SK-N-SH treated with all-trans-retinoic acid at 6 μM for 48 hours (cell line): ENCODE data around the gene LRRC51.

Experiments
- BACH2 ChIP-seq: fragments of 250-450 bp; sonication (Bioruptor Pico); IDR thresholded peaks from 2 replicates; pipeline ENCODE4 v1.9.0; 2021; ENCODE audit warnings: mild to moderate bottlenecking, borderline replicate concordance
- ISL1 ChIP-seq: fragments of 250-450 bp; sonication (Bioruptor Pico); IDR thresholded peaks from 2 replicates; pipeline ENCODE4 v2.1.2; 2022; ENCODE audit warnings: mild to moderate bottlenecking, moderate library complexity
- ZNF565 ChIP-seq: fragments of 450-650 bp; formaldehyde crosslinking; conservative IDR thresholded peaks from 2 replicates; pipeline ENCODE4 v1.5.0; 2020; ENCODE audit warnings: low read depth, mild to moderate bottlenecking, moderate library complexity
- ZNF70 ChIP-seq: fragments of 450-650 bp; formaldehyde crosslinking; IDR thresholded peaks from 2 replicates; pipeline ENCODE4 v1.5.0; 2020; ENCODE audit warnings: mild to moderate bottlenecking, moderate library complexity
- ZNF8 ChIP-seq: fragments of 450-650 bp; formaldehyde crosslinking; IDR thresholded peaks from 2 replicates; pipeline ENCODE4 v1.5.0; 2020; ENCODE audit warnings: mild to moderate bottlenecking, moderate library complexity

DNA sequence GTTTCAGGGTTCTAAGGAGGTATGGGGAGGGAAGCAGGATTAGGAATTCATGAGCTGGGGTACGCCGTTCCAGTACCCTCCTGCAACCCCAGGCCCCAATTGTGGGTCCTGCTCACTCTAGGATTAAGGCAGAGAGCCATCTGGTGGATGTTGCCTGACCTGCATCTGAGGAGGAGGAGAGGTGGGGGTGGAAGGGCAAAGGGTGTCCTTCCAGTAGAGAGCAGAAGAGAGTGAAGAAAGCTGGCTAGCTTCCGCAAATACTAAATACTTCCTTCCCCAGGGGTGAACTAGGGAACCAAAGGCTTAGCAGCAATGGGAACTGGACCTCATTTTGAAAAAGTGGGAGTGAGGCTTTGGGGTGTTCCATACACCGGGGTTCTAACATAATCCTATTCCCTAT is 10.6 kb downstream of the LRRC51 start:
- TF ChIP-seq ZNF70 (no peak), BACH2 (CRISPR knock-in tag) (no peak), ZNF565 (no peak), ZNF8 (CRISPR knock-in tag) (no peak), ISL1 (CRISPR knock-in tag) (no peak)
